Left ventricle myocardium superior (tissue), 1 donor: ENCODE measurements around the gene FAM204A. TPM values are rescaled to one million over a fixed set of nuclear protein-coding genes. Genes with fewer than 3 reads are reported as not detected.

Experiments
- ATAC-seq: fragments of 200-7000 bp; cut with Tn5 transposase; one replicate; pipeline ENCODE4 v1.9.1; 2020; ENCODE audit warnings: mild to moderate bottlenecking, moderate library complexity
- DNase-seq: peaks from one replicate; pipeline ENCODE4 v3.0.0-alpha.2; 2020
- intact Hi-C: fragments of 100-400 bp; cut with micrococcal nuclease; formaldehyde crosslinking; loops from one replicate; pipeline ENCODE4 v1.11.0; 2022
- long read RNA-seq: library from polyadenylated mRNA; unstranded; transcript quantifications from one replicate; pipeline ENCODE4 v2.0.0, GENCODE V29; 2021
- total RNA-seq: library from RNA; stranded (reverse); fragmentation: NEBNext Ultra II Directional; extraction: Animal tissue kit (Norgen Biotek cat#: 25700); gene quantifications from one replicate; pipeline ENCODE4 v1.2.1, GENCODE V29; 2021
- donor health status: DM: no; HTN: yes; CAD: no; lungs with severe emphysema.

FAM204A gene
- 54.0 TPM for total RNA-seq
- long read RNA-seq, full-length matches to known transcripts, result 19 of 33 reads
- long read RNA-seq, partial matches to known transcripts, result 5 of 33 reads
- long read RNA-seq, other reads (novel, unspliced or antisense), result 9 of 33 reads

- intact Hi-C loops, result no loop called here
- peak; percentile 98 for ATAC-seq
- DNase-seq, result peak; percentile 96
Measured at GRCh38 chr10:118341791-118342637, at the start of gene FAM204A. TSS of gene FAM204A (minus strand) at chr10:118342324. CDS start at chr10:118336415, 5,909 bp downstream.

- DNase-seq (no peak), ATAC-seq (no peak)
- intact Hi-C loops, result no loop called here
Measured at GRCh38 chr10:118383699-118384098, 41.6 kb upstream of the FAM204A start.

DNA sequence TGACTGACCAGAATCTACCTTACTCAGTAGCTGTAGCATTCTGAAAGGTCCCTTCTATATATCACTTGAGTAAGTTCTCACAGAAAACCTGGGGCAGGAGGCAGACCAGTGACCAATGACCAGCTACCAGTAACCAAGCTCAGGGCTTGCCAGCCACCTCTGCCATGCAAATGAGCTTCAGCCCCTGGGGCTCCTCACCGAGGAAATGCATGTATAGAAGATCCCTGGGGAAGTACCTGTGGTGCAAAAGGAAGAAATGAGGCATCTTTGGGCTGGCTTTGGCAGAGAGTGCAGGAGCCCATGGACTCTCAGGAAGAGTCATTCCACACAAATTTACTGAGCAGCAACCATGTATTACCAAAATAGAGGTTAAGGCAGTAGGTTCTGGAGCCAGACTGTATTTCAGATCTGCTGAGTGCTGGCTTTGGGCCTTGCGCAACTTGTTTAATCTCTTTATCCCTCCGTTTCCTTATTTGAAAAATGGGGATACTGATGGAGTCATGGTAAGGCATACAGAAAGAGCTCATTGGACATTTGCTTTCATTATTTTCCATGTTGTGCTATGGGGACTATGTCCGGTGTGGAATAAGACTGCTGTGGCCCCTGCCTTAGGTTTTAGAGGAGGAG lies 41.1 kb upstream of the FAM204A start:
- DNase-seq (no peak), ATAC-seq (no peak)
- intact Hi-C loops, result no loop called here

DNA sequence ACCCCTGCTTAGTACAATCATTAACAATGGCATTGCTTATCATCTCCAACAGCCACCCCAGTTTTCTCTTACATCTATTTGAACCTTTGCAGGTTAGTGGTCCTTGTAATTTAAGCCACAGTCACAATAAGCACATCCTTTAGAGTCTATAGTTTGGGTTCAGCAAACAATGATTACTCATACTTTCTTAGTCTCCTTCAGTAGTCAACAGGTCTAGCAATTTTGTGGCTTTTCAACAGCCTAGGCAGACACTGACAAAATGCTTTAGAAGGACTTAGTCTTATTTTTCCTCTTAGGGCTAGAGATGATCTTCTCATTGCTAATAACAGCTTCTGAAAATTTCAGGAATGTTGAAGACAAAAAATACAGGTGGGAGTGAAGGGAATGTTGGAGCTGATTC lies 32.3 kb upstream of the FAM204A start:
- intact Hi-C loops, result no loop called here
- DNase-seq, result no peak
- ATAC-seq, result no peak

DNA sequence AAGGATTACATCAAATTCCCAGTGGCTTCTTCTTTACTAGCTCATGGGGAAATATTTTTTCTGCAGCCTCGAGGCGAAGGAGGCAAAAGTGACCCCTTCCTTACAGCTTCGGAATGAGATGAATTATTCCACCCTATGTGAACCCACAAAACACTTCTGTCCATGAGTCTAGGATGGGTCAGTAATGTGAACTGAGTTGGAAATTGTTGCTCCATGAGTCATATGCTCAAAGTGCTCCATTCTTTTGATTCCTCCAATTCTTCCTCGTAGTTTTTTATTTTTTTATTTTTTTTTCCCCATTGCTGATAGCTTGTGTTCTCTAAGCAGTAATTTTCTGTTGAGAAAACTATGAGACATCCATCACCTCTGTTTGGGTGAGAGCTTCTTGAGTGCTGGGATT lies 31.7 kb upstream of the FAM204A start:
- DNase-seq (no peak), ATAC-seq (no peak)
- intact Hi-C loops, result no loop called here

- intact Hi-C loops, result no loop called here
- no peak for ATAC-seq
Measured at GRCh38 chr10:118370499-118370898, 28.4 kb upstream of the FAM204A start.

DNA sequence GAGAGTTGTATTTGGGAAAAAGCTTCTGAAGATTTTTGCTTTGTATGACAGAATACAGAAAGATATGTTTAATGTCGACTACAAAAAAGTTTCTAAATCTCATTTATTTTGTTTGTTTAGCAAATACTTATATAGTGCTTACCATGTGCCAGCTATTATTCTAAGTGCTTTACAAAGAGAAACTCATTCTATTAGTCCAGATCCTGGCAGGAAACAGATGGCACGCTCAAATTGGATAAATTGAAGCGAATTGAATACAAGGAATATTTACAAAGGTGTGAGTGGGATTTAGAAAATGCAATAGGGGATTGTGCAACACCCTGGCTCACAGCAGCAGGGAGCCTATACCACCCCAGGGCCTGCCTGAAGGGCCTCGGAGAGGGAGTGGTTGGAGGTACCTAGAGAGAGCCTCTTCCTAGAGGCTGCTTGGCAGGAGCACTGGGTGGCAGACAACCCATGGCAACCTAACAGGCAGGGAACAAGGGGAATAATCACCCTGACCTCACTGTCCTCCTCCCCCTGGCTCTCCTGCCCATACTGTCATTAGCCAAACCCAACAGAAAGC lies 27.6 kb upstream of the FAM204A start:
- intact Hi-C loops, result no loop called here
- ATAC-seq (no peak), DNase-seq (no peak)

More at GRCh38 chr10:118370499-118370898, 28.4 kb upstream of the FAM204A start:
- no peak for DNase-seq

DNA sequence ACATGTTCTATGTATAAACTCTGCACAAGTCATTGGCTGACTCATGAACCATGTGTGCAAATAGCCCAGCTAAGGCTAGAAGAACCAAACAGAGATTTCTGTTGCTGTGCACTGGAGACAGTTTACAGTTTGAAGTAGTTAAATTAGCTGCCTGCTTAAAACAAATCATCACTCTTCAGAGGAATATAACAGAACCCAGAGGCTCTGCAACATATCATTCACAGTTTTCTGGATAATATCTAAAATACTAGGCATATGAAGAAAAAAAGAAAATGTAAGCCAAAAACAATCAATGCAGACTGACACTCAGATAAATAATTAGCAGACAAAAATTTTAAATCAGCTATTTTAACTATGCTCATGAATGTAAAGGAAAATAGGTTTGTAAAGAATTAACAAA lies 23.6 kb upstream of the FAM204A start:
- no peak for DNase-seq
- intact Hi-C loops, result no loop called here
- ATAC-seq, result no peak

- intact Hi-C loops, result no loop called here
- DNase-seq (no peak), ATAC-seq (no peak)
Measured at GRCh38 chr10:118362103-118362502, 20.0 kb upstream of the FAM204A start.

DNA sequence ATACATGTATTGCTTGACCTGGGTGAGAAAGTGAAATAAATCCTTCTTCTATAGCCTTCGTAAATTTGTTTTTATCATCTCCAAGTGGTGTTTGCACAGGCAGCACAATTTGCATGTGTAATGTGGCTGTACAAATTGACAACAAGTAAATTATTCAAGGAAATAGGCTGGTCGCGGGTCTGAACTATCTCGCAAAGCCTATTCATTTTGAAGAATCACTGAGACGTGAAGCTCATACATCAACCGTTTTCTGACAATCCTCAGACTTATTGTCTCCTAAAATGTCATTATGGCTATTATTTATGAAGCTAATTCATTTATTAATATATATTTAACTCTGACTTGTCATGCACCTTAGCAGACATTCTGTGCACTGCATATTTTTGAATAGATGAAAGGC lies 16.2 kb upstream of the FAM204A start:
- ATAC-seq (no peak), DNase-seq (no peak)
- intact Hi-C loops, result no loop called here

DNA sequence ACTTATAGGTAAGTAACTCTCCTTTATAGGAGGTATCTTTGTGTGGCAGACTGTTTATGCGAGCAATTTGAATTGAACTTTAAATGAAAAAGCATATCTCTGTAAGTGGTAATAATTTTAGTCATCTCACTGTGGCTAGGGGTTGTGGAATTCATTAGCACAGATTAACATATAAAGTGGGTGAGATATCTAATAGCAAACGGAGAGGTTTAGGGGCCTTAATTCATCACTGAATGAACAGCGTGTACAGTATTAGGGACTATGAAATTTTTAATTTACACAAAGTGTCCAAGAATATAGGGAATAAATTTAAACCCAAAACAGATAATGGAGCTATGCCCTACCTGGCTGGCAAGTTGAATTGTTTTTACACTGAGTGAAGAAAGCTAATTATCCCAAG lies 15.7 kb upstream of the FAM204A start:
- no peak for ATAC-seq
- DNase-seq, result no peak
- intact Hi-C loops, result no loop called here

GRCh38 chr10:118356628-118357027 lies 14.5 kb upstream of the FAM204A start:
- intact Hi-C loops, result no loop called here
- ATAC-seq (no peak), DNase-seq (no peak)

DNA sequence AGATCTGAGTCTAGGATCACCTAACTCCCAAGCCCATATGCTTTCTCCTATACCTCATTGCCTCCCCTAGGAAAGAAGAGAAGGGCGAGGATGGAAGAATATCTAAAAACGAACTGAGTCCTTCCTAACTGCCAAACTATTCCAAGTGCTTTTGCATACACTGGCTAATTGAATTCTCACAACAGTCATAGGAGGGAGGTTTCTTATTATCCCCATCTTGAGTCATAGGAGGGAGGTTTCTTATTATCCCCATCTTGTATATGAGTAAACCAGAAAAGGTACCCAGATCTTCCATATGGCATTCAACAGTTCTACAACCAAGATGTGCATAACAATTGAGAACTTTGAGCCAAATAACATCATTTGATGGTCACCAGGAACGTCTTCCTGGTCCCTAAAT lies 13.1 kb upstream of the FAM204A start:
- intact Hi-C loops, result no loop called here
- ATAC-seq (no peak), DNase-seq (no peak)

DNA sequence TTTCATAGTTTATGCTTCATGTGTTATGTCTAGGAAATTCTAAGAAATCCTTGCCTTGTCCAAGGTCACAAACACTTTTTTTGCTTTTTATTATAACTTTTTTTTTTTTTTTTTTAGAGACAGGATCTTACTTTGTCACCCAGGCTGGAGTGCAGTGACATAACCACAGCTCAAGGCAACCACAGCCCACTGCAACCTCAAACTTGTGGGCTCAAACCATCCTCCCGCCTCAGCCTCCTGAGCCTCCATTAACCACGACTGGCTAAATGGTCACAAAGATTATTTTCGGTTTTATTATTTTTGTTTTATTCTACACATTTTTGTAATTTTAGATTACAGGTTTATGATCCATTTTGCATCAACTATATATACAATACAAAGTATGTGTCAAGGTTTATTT lies 7.1 kb upstream of the FAM204A start:
- no peak for ATAC-seq
- DNase-seq, result no peak
- intact Hi-C loops, result no loop called here

- DNase-seq, result no peak
- ATAC-seq, result no peak
- intact Hi-C loops, result no loop called here
Measured at GRCh38 chr10:118343549-118343948, 1.4 kb upstream of the FAM204A start.

DNA sequence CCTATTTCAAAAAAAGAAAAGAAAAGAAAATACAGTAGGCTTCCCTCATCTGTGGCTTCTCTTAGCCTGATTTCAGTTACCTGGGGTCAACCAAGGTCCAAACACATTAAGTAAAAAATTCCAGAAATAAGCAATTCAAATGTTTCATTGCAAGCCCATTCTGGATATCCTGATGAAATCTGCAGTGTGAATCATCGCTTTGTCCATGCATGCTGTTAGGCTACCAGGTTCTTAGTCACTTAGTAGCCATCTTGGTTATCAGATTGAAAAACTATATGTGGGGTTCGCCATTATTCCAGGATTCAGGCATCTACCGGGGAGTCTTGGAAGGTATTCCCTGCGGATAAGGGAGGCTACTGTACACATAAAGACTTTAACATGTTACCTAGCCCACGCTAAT lies 991 bp upstream of the FAM204A start:
- ATAC-seq (no peak), DNase-seq (no peak)
- intact Hi-C loops, result no loop called here

DNA sequence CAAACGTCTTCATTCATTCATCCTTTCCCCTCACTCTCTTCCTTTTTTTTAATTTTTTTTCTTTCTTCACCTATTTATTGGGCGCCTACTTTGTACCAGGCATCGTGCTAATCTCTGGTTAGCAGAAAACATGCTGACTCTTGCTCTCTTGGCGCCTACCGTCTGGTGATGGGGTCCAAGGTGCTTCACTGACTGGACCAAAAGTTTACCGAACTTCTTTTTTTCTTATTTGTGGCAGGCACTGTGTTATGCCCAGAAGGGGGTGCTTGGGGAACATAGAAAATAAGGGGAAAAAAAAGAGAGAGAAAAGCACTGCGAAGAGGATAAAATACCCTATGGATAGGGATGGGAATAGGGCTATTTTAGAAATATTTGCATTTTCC lies 505 bp upstream of the FAM204A start:
- no peak for ATAC-seq
- intact Hi-C loops, result no loop called here

GRCh38 chr10:118340486-118340885 lies 1.6 kb downstream of the FAM204A start:
- DNase-seq (no peak), ATAC-seq (no peak)
- intact Hi-C loops, result no loop called here

More for the DNA sequence above, 505 bp upstream of the FAM204A start:
- no peak for DNase-seq

GRCh38 chr10:118339111-118339510 lies 3.0 kb downstream of the FAM204A start:
- intact Hi-C loops, result no loop called here

GRCh38 chr10:118337356-118337755 lies 4.8 kb downstream of the FAM204A start:
- ATAC-seq, result no peak
- no peak for DNase-seq
- intact Hi-C loops, result no loop called here

More at GRCh38 chr10:118339111-118339510, 3.0 kb downstream of the FAM204A start:
- ATAC-seq (peak; percentile 89), DNase-seq (no peak)
